ENCODE data around the gene ANKS3.

Gene ANKS3

DNA sequence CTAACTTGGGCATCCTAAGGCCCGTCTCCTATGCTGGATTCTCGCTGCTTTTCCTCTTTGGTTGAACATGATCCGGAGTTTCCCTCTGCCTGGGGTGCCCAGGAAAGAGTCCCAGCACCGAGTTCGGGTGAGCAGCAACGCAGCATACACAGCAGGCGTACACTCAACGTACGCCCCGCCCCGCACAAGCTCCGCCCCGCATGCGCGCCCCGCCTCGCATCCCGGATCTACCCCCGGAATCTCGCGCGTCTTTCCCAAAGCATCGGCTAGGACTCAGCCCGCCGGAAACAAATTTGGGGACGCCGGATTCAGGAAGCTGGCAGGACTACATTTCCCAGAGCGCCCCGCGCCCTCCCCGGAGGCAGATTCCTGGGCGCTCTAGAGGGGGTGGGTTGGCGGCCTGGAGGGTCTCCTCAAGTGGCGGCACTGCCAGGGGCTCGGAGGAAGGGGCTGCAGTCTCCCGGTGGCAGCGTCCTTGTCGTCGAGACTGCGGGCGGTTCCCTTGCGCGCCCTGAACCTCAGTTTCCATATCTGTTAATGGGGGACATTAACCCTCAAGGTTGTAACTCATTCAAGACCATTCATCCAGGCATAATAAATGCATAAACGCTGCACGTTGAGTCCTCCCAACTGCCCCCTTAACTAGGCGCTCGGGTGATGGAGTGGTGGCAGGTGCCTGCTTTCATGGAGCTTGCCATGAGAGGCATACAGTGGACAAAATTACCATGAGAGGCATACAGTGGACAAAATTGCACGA is 34.7 kb upstream of the ANKS3 start:
- peak overlapping the region; percentile 67 for H3K27ac ChIP-seq (ENCODE audit: low read depth, low read length)
- H3K4me3 ChIP-seq (ENCODE audit: low read depth, low read length) = peak overlapping the region; percentile 68
- peaks cover 3% of the 10 kb centered on the region for H3K4me1 ChIP-seq (ENCODE audit: control insufficient read depth, insufficient read depth, low read length)
- H3K36me3 ChIP-seq (ENCODE audit: control insufficient read depth, insufficient read depth, low read length) = peaks cover 17% of the 10 kb centered on the region
- H3K9me3 ChIP-seq (ENCODE audit: control insufficient read depth, insufficient read depth, low read length) = no peaks in the 10 kb centered on the region
- no peak overlapping the region for H3K9ac ChIP-seq (ENCODE audit: low read depth, low read length)
- H3K27me3 ChIP-seq (ENCODE audit: control insufficient read depth, insufficient read depth, low read length) = no peaks in the 10 kb centered on the region

DNA sequence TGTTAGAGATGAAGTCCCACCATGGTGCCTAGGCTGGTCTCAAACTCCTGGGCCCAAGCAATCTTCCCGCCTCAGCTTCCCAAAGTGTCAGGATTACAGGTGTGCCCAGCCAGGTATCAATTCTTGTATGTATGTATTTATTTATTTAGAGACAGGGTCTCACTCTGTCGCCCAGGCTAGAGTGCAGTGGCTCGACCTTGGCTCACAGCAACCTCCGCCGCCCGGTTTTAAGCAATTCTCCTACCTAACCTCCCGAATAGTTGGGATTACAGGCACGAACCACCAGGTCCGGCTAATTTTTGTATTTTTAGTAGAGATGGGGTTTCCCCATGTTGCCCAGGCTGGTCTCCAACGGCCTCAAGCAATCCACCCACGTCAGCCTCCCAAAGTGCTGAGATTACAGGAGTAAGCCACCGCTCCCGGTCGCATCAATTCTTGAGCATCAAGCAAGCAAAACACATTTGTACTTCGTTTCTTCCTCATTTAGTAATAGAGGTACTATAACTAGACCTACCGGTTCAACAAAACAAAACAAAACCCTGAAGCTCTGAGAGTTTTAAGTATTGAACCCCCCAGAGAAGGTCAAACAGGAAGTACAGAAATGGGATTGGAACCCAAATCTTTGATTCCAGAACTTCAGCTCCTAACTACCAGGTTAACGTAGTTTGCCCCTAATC is 33.9 kb upstream of the ANKS3 start:
- peak overlapping the region; percentile 67 for H3K27ac ChIP-seq (ENCODE audit: low read depth, low read length)
- H3K36me3 ChIP-seq (ENCODE audit: control insufficient read depth, insufficient read depth, low read length) = peaks cover 23% of the 10 kb centered on the region
- no peaks in the 10 kb centered on the region for H3K27me3 ChIP-seq (ENCODE audit: control insufficient read depth, insufficient read depth, low read length)
- no peak overlapping the region for H3K9ac ChIP-seq (ENCODE audit: low read depth, low read length)
- H3K4me3 ChIP-seq (ENCODE audit: low read depth, low read length) = peak overlapping the region; percentile 68
- peaks cover 3% of the 10 kb centered on the region for H3K4me1 ChIP-seq (ENCODE audit: control insufficient read depth, insufficient read depth, low read length)
- no peaks in the 10 kb centered on the region for H3K9me3 ChIP-seq (ENCODE audit: control insufficient read depth, insufficient read depth, low read length)

GRCh38 chr16:4766875-4767628 is 33.0 kb upstream of the ANKS3 start, which contains the start of gene ZNF500:
Gene ZNF500, minus strand, starts transcription at chr16:4767162. Its CDS starts 1,184 bp downstream, at chr16:4765978.
- Histone ChIP-seq H3K4me1 (ENCODE audit: control insufficient read depth, insufficient read depth, low read length) (peaks cover 3% of the 10 kb centered on the region), H3K27ac (ENCODE audit: low read depth, low read length) (peak within 1 kb of the TSS; percentile 68), H3K4me3 (ENCODE audit: low read depth, low read length) (peak within 1 kb of the TSS; percentile 87), H3K9me3 (ENCODE audit: control insufficient read depth, insufficient read depth, low read length) (no peaks in the 10 kb centered on the region), H3K9ac (ENCODE audit: low read depth, low read length) (peak within 1 kb of the TSS; percentile 70), H3K36me3 (ENCODE audit: control insufficient read depth, insufficient read depth, low read length) (peaks cover 33% of the 10 kb centered on the region), H3K27me3 (ENCODE audit: control insufficient read depth, insufficient read depth, low read length) (no peaks in the 10 kb centered on the region)

DNA sequence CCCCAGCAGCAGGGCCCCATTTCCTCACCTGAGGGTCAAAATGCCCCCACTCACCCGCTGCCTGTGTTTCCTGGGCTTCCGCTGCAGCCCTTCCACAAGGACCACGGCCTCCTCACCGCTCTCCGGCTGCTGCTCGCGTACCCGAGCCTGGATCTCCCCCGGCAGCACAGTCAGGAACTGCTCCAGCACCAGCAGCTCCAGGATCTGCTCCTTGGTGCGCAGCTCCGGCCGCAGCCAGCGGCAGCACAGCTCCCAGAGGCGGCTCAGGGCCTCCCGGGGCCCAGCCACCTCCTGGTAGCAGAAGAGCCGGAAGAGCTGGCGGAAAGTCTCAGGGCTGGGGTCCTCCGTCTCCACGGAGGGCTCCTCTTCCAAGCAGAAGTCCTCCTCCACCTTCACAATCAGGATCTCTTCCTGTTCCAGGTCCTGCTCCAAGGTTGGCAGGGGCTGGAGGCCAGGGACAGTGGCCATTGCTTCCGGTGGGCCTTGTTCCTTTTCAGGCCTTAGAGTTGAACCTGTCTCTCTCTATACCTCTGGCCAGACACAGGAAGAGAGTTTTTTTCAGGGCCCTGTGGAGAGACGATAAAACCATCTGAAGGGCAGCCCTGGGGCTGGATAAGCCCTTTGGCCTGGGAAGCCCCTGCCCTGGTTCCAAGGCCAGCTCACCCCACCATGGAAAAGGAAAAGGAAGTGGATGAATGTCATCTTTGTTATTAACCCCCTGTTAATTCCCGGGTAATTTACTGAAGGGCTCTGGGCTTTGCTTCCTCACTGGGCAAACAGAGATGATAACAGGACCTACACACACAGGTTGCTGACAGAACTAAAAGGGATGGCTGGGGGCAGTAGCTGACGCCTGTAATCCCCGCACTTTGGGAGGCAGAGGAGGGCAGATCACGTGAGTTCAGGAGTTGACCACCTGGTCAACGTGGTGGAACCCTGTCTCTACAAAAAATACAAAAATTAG is 31.7 kb upstream of the ANKS3 start:
- Histone ChIP-seq H3K27me3 (ENCODE audit: control insufficient read depth, insufficient read depth, low read length) (no peaks in the 10 kb centered on the region), H3K4me3 (ENCODE audit: low read depth, low read length) (peak overlapping the region; percentile 87), H3K27ac (ENCODE audit: low read depth, low read length) (peak overlapping the region; percentile 59), H3K36me3 (ENCODE audit: control insufficient read depth, insufficient read depth, low read length) (peaks cover 41% of the 10 kb centered on the region), H3K9ac (ENCODE audit: low read depth, low read length) (peak overlapping the region; percentile 70; the same call in 1 of the 2 replicates), H3K9me3 (ENCODE audit: control insufficient read depth, insufficient read depth, low read length) (no peaks in the 10 kb centered on the region), H3K4me1 (ENCODE audit: control insufficient read depth, insufficient read depth, low read length) (peaks cover 3% of the 10 kb centered on the region)

GRCh38 chr16:4763791-4764190 is 29.7 kb upstream of the ANKS3 start:
- Histone ChIP-seq H3K27ac (ENCODE audit: low read depth, low read length) (no peak overlapping the region), H3K36me3 (ENCODE audit: control insufficient read depth, insufficient read depth, low read length) (peaks cover 59% of the 10 kb centered on the region), H3K4me3 (ENCODE audit: low read depth, low read length) (no peak overlapping the region), H3K4me1 (ENCODE audit: control insufficient read depth, insufficient read depth, low read length) (peaks cover 3% of the 10 kb centered on the region), H3K27me3 (ENCODE audit: control insufficient read depth, insufficient read depth, low read length) (no peaks in the 10 kb centered on the region), H3K9ac (ENCODE audit: low read depth, low read length) (no peak overlapping the region), H3K9me3 (ENCODE audit: control insufficient read depth, insufficient read depth, low read length) (no peaks in the 10 kb centered on the region)

GRCh38 chr16:4762205-4762604 is 28.1 kb upstream of the ANKS3 start:
- Histone ChIP-seq H3K27ac (ENCODE audit: low read depth, low read length) (no peak overlapping the region), H3K9me3 (ENCODE audit: control insufficient read depth, insufficient read depth, low read length) (no peaks in the 10 kb centered on the region), H3K4me3 (ENCODE audit: low read depth, low read length) (no peak overlapping the region), H3K27me3 (ENCODE audit: control insufficient read depth, insufficient read depth, low read length) (no peaks in the 10 kb centered on the region), H3K9ac (ENCODE audit: low read depth, low read length) (no peak overlapping the region), H3K4me1 (ENCODE audit: control insufficient read depth, insufficient read depth, low read length) (no peaks in the 10 kb centered on the region; the same call in 1 of the 2 replicates), H3K36me3 (ENCODE audit: control insufficient read depth, insufficient read depth, low read length) (peaks cover 71% of the 10 kb centered on the region)

DNA sequence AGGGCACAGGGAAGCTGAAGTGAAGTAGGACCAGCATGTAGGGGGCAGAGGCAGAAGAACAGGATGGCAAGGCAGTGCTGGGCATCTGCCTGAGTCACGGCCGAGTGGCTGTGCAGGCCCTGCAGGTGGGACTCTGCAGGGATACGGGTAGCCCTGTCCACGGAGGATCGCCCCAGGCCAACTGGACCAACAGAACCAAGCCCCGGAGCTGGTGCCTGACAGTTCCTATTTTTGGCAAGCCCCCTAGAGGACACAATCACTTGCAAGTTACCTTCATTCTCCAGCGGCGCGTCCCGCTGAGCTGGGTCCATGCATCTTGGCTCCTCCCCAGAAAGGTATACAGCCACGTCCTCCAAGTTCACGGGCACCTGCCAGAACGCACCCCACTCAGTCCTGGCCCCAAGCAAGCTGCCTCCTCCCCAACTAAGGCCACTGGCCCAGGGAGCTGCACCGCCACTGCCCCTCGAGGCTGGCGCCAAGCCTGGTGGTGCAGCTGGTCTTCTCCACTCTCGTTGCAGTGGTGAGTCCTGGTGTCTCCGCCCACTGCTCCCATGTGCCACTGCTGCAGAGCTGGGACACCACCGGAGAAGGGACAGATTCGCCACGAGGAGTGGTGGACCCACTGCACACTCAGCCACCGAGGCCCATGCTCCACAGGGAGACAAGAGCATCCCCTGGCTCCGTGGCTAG is 26.3 kb upstream of the ANKS3 start:
- no peak overlapping the region for H3K4me3 ChIP-seq (ENCODE audit: low read depth, low read length)
- no peak overlapping the region for H3K9ac ChIP-seq (ENCODE audit: low read depth, low read length)
- no peaks in the 10 kb centered on the region for H3K4me1 ChIP-seq (ENCODE audit: control insufficient read depth, insufficient read depth, low read length)
- no peak overlapping the region for H3K27ac ChIP-seq (ENCODE audit: low read depth, low read length)
- H3K36me3 ChIP-seq (ENCODE audit: control insufficient read depth, insufficient read depth, low read length) = peaks cover 79% of the 10 kb centered on the region
- H3K27me3 ChIP-seq (ENCODE audit: control insufficient read depth, insufficient read depth, low read length) = no peaks in the 10 kb centered on the region
- no peaks in the 10 kb centered on the region; the same call in 1 of the 2 replicates for H3K9me3 ChIP-seq (ENCODE audit: control insufficient read depth, insufficient read depth, low read length)

GRCh38 chr16:4755687-4756086 is 21.6 kb upstream of the ANKS3 start:
- peaks cover 81% of the 10 kb centered on the region for H3K36me3 ChIP-seq (ENCODE audit: control insufficient read depth, insufficient read depth, low read length)
- H3K4me1 ChIP-seq (ENCODE audit: control insufficient read depth, insufficient read depth, low read length) = no peaks in the 10 kb centered on the region
- no peaks in the 10 kb centered on the region for H3K27me3 ChIP-seq (ENCODE audit: control insufficient read depth, insufficient read depth, low read length)
- no peak overlapping the region for H3K4me3 ChIP-seq (ENCODE audit: low read depth, low read length)
- H3K27ac ChIP-seq (ENCODE audit: low read depth, low read length) = no peak overlapping the region
- no peaks in the 10 kb centered on the region; the same call in 1 of the 2 replicates for H3K9me3 ChIP-seq (ENCODE audit: control insufficient read depth, insufficient read depth, low read length)
- H3K9ac ChIP-seq (ENCODE audit: low read depth, low read length) = no peak overlapping the region

DNA sequence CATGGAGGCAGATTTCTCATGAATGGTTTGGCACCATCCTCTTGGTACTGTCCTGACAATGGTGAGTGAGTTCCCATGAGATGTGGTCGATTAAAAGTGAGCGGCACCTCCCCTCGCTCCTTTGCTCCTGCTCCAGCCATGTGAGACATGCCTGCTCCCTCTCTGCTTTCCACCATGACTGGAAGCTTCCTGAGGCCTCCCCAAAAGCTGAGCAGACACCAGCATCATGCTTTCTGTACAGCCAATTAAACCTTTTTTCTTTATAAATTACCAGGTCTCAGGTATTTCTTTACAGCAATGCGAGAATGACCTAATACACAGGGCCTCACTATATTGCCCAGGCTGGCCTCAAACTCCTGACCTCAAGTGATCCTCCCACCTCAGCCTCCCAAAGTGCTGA is 20.8 kb upstream of the ANKS3 start:
- Histone ChIP-seq H3K36me3 (ENCODE audit: control insufficient read depth, insufficient read depth, low read length) (peaks cover 77% of the 10 kb centered on the region), H3K9me3 (ENCODE audit: control insufficient read depth, insufficient read depth, low read length) (no peaks in the 10 kb centered on the region; the same call in 1 of the 2 replicates)

GRCh38 chr16:4753227-4753626 is 19.2 kb upstream of the ANKS3 start:
- no peaks in the 10 kb centered on the region; the same call in 1 of the 2 replicates for H3K9me3 ChIP-seq (ENCODE audit: control insufficient read depth, insufficient read depth, low read length)
- no peaks in the 10 kb centered on the region for H3K27me3 ChIP-seq (ENCODE audit: control insufficient read depth, insufficient read depth, low read length)
- peaks cover 65% of the 10 kb centered on the region for H3K36me3 ChIP-seq (ENCODE audit: control insufficient read depth, insufficient read depth, low read length)
- H3K27ac ChIP-seq (ENCODE audit: low read depth, low read length) = no peak overlapping the region
- no peak overlapping the region for H3K4me3 ChIP-seq (ENCODE audit: low read depth, low read length)
- H3K4me1 ChIP-seq (ENCODE audit: control insufficient read depth, insufficient read depth, low read length) = no peaks in the 10 kb centered on the region
- H3K9ac ChIP-seq (ENCODE audit: low read depth, low read length) = no peak overlapping the region

More for the DNA sequence above, 20.8 kb upstream of the ANKS3 start:
- H3K4me1 ChIP-seq (ENCODE audit: control insufficient read depth, insufficient read depth, low read length) = no peaks in the 10 kb centered on the region
- no peak overlapping the region for H3K4me3 ChIP-seq (ENCODE audit: low read depth, low read length)
- no peak overlapping the region for H3K27ac ChIP-seq (ENCODE audit: low read depth, low read length)
- H3K27me3 ChIP-seq (ENCODE audit: control insufficient read depth, insufficient read depth, low read length) = no peaks in the 10 kb centered on the region
- no peak overlapping the region for H3K9ac ChIP-seq (ENCODE audit: low read depth, low read length)
